Fibroblast of peridontal ligament (primary cell): ENCODE data around the gene NODAL.

ENCODE experiments used
- DNase-seq: peaks from one replicate; pipeline ENCODE4 v3.0.0-alpha.2; 2010; ENCODE audit errors: extremely low read depth

NODAL gene

GRCh38 chr10:70432561-70433263 is 8.8 kb downstream of the NODAL start:
- DNase-seq: no peak

- no peak for DNase-seq
Observed at GRCh38 chr10:70432101-70432500, 9.4 kb downstream of the NODAL start.

- DNase-seq: peak; percentile 96
Observed at GRCh38 chr10:70430493-70431445, 10.7 kb downstream of the NODAL start.

GRCh38 chr10:70426823-70427222 is 14.7 kb downstream of the NODAL start:
- no peak for DNase-seq

- no peak for DNase-seq
Observed at GRCh38 chr10:70425096-70425495, 16.4 kb downstream of the NODAL start.

- no peak for DNase-seq
Observed at GRCh38 chr10:70424320-70424719, 17.2 kb downstream of the NODAL start.

- DNase-seq: no peak
Observed at GRCh38 chr10:70418713-70419112, 22.8 kb downstream of the NODAL start.

- DNase-seq: peak; percentile 45
Observed at GRCh38 chr10:70418229-70418628, 23.3 kb downstream of the NODAL start.

- peak; percentile 35 for DNase-seq
Observed at GRCh38 chr10:70417568-70417967, 23.9 kb downstream of the NODAL start.

GRCh38 chr10:70412356-70412755 is 29.1 kb downstream of the NODAL start:
- DNase-seq: no peak

GRCh38 chr10:70410608-70411007 is 30.9 kb downstream of the NODAL start:
- DNase-seq: peak; percentile 35

- DNase-seq: no peak
Observed at GRCh38 chr10:70409772-70410171, 31.7 kb downstream of the NODAL start.

- DNase-seq: peak; percentile 98
Observed at GRCh38 chr10:70405037-70405824, 36.2 kb downstream of the NODAL start.

GRCh38 chr10:70404787-70405036 is 36.8 kb downstream of the NODAL start:
- DNase-seq: peak; percentile 30

GRCh38 chr10:70404036-70404786 is 37.3 kb downstream of the NODAL start, which contains the start of gene EIF4EBP2:
EIF4EBP2 (plus strand) TSS chr10:70404145; CDS start chr10:70404402, 257 bp downstream.
- DNase-seq: peak; percentile 93

- DNase-seq: no peak
Observed at GRCh38 chr10:70403483-70404035, 37.9 kb downstream of the NODAL start.

- DNase-seq: no peak
Observed at GRCh38 chr10:70399177-70399576, 42.3 kb downstream of the NODAL start.

- DNase-seq: no peak
Observed at GRCh38 chr10:70396140-70396539, 45.3 kb downstream of the NODAL start.

GRCh38 chr10:70391654-70392053 is 49.8 kb downstream of the NODAL start:
- DNase-seq: no peak
